Endometrium (tissue), 2 donors: Measurements from ENCODE around the gene SYNPO.

Experiments
- FAIRE-seq: peaks from 2 replicates; lab custom pipeline; 2012; peaks lifted over from hg19 to GRCh38; lab: Jason Lieb, UNC
- donor health status: control.
- donor health status: control.

Gene SYNPO

DNA sequence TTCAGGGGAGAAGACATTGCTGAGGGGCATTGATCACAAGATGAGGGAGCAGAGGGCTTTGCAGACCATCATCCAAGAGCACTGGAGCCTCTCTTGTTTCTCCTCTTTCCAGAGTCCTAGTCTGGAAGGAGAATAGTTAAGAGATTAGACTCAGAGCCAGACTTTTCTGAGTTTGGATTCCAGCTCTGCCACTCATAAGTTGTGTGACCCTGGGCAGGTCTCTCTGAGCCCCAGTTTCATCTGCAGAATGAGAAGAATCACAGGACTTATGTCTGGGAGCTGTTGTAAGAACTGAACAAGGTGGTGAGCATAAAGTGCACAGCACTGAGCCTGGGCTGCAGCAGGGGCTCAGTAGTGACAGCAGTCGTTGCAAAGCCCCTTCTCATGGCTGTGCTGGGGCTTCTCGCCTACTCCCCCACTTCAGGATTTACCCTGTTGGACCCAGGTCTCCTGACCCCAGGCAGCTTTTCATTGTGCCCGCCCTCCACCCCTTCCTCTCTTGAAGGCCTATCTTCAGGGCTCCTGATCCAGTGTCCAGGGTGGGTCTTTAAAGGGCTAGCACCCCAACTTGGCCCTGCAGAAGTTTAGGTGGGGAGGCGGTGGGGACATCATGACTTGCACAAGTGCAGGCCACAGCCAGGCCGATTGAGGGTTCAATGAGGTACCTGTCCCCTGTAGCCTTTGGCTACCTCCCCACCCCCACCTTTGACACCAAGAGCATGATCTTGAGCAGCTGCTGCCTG is 1.5 kb downstream of the SYNPO start:
- FAIRE-seq, result no peak

DNA sequence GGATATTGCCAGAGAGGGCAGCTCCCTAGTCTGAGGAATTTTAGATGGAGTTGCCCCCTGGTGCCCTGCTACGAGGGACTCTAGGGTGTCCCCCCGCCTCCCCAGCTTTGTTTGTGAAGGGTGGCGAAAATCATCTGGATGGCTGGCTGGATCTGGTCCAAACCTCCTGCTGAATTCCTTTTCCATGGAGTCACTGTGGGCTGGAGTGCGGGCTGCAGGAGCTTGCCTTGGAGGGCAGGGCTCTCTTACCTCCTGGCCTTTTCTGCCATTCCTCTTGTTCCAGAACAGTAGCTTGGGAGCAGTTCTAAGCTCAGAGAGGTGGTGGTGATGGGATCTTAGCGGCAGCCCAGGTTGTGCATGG is 2.1 kb downstream of the SYNPO start:
- no peak for FAIRE-seq

- no peak for FAIRE-seq
Measured at GRCh38 chr5:150642991-150643710, 2.7 kb downstream of the SYNPO start.

DNA sequence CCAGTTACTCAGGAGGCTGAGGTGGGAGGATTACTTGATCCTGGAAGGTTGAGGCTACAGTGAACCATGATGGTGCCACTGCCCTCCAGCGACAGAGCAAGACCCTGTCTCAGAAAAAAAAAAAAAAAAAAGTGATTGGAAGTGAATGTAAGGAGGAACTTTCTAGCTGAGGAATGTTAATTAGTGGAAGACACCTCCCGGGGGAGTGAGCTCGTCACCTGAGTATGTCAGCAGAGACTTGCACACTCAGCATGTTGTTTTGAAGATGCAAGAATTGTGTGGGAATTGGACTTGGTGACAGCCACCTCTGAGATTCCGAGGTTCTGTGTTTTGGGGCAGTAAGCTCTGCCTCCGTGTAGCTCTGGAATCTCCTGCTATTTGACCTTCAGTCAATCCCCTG is 3.6 kb downstream of the SYNPO start:
- FAIRE-seq, result no peak

DNA sequence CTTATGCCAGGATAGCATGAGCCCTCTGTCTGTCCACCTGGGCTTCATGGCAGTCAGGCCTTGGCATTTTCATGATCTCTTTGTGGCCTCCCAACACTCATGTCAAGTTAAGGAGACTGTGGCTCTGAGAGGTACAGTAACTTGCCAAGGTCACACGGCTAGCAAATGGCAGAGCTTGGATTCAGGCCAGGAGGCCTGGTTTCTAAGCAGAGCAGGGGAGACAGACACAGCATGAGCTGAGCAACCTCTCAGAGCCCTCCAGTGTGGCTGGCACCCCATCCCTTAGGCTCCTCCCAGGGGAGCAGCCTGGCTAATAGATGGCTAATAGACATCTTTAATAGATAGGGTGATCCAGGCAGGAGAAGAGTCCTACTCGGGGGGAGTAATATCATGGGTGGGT is 4.1 kb downstream of the SYNPO start:
- FAIRE-seq, result no peak

GRCh38 chr5:150645070-150645700 is 4.7 kb downstream of the SYNPO start:
- FAIRE-seq, result no peak

DNA sequence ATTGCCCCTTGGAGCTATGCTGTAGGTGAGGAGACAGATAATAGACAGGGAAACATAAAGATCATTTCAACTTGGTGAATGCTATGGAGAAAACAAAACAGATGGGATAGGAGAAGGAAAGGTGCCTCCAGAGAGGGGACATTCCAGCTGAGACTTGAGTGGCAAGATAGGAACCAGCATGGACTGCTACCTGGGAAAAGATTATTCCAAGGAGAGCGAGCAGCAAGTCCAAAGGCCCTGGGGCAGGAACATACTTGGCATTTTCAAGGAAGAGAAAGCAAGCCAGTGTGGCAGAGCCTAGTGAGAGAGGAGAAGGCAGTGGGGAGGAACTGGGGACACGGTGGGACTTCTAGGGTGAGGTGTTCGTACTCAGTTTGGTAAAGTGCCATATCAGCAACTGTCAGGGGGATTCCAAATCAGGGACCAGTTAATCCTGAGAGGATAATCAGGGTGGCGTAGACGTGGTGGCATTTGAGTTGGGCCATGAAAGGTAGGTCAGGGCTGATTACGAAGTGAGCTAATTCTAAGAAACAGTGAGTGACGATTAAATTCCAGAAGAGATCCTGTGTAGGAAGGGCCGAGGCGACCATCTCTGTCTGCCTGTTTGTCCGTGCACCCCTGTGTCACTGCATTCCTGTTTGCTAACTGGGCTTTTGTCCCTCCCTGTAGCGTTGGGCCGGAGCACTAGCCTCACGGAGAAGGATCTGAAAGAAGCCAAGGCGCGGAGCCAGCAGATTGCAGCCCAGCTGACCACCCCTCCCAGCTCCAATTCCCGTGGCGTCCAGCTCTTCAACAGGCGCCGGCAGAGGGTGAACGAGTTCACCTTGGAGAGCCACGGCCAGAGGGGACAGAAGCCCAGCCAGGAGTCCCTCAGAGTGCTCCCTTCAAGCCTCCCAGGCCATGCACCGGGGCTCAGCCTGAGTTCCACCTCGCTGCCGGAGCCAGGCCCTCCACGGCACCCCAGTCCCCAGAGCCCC is 7.1 kb downstream of the SYNPO start:
- FAIRE-seq, result no peak

DNA sequence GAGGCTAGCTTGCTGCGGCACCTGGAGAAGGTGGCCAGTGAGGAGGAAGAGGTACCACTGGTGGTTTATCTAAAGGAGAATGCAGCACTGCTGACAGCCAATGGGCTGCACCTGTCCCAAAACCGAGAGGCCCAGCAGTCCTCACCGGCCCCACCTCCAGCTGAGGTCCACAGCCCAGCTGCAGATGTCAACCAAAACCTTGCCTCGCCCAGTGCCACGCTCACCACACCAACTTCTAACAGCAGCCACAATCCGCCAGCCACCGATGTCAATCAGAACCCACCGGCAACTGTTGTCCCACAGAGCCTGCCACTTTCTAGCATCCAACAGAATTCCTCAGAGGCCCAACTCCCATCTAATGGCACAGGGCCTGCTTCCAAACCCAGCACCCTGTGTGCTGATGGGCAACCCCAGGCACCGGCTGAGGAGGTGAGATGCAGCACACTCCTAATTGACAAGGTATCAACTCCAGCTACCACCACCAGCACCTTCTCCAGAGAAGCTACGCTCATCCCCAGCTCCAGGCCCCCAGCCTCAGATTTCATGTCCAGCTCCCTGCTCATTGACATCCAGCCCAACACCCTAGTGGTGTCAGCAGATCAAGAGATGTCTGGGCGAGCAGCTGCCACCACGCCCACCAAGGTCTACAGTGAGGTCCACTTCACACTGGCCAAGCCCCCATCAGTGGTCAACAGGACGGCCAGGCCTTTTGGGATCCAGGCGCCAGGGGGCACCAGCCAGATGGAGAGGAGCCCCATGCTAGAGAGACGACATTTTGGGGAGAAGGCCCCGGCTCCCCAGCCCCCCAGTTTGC is 8.0 kb downstream of the SYNPO start:
- no peak for FAIRE-seq

- no peak for FAIRE-seq
Measured at GRCh38 chr5:150649108-150650020, 8.9 kb downstream of the SYNPO start.

DNA sequence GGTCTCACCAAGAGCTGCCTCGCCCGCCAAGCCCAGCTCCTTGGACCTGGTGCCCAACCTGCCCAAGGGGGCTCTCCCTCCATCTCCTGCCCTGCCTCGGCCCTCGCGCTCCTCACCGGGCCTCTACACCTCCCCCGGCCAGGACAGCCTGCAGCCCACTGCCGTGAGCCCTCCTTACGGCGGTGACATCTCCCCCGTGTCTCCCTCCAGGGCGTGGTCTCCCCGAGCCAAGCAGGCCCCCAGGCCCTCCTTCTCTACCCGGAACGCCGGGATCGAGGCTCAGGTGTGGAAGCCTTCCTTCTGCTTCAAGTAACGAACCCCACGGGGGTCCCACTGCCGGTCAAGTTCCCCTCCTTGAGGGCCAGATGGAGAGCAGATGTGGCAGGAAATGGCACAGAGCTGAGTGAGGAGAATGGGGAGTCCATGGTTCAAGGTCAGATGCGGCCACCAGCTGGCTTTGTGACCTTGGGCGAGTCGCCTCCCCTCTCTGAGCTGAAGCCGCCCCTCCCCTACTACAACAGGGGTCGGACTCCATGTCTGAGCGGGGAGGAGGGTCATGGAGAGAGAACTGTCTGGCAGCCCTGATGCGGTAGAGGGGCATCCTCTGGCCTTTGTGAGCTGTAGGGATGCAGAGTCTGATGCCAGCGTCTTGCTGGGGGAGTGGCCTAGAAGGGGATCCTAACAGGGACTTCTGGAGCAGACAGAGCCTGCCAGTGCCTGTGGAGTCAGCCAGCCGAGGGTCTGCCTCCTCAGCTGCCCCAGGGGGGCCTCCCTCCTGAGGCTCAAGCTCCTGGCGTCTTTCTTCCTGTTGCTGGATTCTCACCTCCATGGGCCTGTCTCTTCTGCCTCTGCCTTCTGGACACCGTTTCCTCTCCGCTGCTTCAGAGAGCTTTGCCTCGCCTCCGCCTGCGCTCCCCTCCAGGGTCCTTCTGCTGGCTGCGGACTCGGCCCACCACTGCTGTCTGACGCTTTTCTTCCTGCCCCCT is 9.9 kb downstream of the SYNPO start:
- no peak for FAIRE-seq

- FAIRE-seq, result no peak
Measured at GRCh38 chr5:150651382-150651781, 10.9 kb downstream of the SYNPO start.

- no peak for FAIRE-seq
Measured at GRCh38 chr5:150651924-150652671, 11.6 kb downstream of the SYNPO start.

GRCh38 chr5:150653145-150653761 is 12.8 kb downstream of the SYNPO start:
- FAIRE-seq, result no peak

DNA sequence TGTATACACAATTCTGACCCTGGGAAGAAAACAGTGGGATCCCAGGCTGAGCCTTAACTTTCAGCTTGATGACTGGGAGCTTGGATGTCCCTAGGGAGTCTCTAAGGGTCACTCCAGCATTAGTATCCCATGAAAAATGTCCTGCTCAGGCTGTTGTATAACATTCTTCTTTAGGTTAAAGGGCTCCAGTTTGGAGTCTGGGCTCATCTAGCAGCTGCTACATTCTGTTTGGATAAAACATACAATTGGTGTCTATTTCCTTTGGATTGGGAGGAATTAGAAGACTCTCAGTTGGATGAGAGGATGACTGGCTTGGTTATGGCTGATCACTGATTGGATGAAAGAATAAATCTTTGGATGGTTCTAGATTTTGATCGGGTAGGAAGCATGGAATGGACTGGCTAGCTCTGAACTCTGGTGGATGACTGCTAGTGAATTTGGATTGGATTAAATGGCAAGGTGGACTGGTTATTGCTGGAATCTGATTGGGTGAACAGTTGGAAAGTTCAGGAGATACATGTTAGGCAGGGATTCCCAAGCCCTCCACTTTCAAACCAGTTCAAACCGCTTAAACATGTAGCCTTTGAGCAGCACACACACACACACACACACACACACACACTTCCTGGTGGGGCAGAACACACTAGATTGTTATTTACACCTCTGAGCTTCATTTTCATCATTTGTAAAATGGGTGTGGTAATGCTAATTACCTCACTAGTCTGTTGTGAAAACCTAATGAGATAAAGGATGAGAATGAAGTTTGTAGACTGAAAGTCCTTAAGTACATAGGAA is 13.5 kb downstream of the SYNPO start:
- no peak for FAIRE-seq

DNA sequence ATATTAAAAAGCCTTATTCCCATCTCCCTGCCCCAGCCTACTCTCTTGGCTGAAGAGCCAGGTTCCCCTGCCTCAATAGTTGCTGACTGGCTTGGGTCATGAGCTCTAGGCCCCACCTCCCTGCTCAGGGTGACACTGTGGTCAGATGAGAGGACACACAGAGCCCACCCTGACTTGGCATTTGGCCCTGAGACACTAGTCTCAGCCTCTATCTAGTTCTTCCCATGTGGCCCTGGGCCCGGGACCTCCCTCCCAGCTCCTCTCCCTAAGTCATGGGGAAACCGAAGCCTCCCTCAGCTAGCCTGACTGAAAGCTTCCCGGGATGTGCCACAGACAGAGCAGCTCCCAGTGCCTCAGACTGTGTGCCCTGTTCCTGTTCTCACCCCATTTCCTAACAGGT is 14.8 kb downstream of the SYNPO start:
- FAIRE-seq, result no peak

- no peak for FAIRE-seq
Measured at GRCh38 chr5:150656191-150657132, 16.0 kb downstream of the SYNPO start.
